CD4-positive, alpha-beta T cell treated with Interleukin-12 subunit alpha and Interleukin-12 subunit beta, for 1 hour (primary cell): Measurements from ENCODE around the gene PLA2R1.

Experiments used
- DNase-seq: peaks from one replicate; pipeline ENCODE4 v3.0.0-alpha.2; 2020

Gene PLA2R1

DNA sequence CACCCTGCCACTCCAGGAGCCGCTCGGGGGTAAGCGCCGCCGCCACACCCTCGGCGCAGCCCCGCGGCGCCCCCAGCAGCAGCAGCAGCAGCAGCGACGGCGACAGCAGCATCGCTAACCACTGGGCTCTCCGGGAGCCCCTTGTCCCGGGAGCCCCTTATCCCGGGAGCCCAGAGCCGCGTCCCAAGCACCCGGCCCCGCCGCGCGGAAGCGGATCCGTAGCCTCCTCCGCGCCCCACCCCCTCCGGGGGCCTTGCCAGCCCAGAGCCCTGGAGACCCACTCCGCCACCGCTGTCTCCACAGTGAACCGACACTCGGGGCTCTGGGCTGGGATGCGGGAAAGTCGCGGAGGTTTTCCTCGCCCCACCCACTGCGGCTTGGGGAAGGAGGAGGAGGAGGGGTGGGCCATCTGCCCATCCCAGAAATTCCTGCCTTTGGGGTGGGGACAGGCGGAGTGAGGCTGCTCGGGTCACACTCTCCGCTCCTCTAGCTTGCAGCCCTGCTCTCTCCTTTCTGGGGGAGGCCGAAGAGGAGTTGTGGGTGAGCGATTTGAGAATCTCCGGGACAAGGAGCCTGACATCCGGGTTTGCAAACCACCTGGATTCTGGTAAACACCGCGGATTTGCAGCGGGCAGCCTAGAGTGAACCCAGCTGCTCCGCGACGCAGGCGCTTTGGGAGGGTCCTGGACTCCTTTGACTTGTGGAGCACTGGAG is at the start of gene PLA2R1:
Gene PLA2R1, minus strand, starts transcription at position 324 of the 714 bp plus-strand sequence. Its CDS starts 212 bp downstream, at position 112.
- DNase-seq = no peak

DNA sequence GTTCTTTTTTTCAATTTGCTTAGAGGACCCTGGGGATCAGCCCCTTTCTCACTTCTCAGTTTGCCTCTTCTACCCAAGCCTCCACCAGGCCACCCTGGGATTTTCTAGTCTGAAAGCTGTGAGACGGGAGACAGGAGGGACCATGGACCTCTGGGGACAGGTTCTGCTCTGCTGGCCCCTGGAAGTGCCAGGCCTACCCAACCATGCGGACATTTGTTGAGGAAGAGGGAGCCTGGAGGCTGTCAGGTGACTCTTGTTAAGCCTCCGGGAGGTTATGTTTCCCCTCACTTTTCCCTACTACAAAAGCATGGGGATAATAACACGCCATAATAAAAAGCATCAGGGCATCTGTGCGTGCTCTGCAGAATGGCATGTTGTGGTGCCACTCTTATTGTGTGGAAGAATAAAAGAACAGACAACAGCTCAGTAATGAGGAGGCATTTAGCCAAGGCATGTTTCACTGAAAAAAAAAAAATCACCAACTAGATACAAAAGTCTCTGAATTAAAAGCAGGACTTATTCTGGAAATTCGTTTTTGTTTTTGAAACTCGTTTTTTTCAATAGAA is 48.3 kb upstream of the PLA2R1 start:
- no peak for DNase-seq

GRCh38 chr2:160109939-160110673 is 47.7 kb upstream of the PLA2R1 start:
- DNase-seq = peak; percentile 63

- DNase-seq = no peak
These were observed 46.8 kb upstream of the PLA2R1 start for GRCh38 chr2:160109243-160109642.

DNA sequence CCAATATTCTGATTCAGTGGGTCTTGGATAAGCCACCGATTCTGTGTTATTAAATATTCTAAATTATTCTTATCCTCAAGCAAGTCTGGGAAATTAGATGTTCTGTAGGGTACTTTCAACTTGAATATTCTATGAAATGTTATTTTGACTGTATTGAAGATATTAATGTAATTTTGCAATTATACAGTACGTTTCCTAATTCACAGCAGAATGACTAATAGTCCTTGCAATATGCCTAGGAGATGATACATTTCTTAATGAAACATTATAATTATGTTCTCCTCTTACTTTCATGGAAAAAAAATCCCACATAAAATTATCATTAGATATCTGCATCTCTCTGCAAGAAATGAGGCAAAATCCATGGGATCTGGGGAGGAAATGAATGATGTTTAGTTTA is 46.2 kb upstream of the PLA2R1 start:
- DNase-seq = no peak

GRCh38 chr2:160105366-160105765 is 43.0 kb upstream of the PLA2R1 start:
- DNase-seq = no peak

DNA sequence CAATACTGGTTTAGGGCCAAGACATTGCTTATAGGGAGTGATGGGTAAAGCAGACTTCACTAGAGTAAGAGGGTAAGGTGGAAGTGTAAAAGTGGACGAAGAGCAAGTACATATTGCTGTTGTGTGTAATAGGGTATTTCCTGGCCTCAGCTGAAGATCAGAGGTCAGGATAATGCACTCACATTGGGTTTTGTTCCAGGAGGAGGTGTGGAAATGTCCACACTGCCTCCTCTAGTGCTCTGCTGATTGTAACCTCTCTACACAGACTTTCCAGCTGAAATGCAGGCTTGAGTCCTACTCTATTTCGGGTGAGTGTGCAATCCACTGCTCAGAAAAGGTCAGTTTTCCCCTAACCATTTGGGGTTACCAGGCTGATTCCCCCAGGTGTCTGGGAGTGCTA is 41.7 kb upstream of the PLA2R1 start:
- DNase-seq = no peak

- DNase-seq = no peak
These were observed 34.9 kb upstream of the PLA2R1 start for GRCh38 chr2:160097326-160097725.

GRCh38 chr2:160096409-160096808 is 34.0 kb upstream of the PLA2R1 start:
- DNase-seq = no peak

- no peak for DNase-seq
These were observed 30.0 kb upstream of the PLA2R1 start for GRCh38 chr2:160092445-160092844.

DNA sequence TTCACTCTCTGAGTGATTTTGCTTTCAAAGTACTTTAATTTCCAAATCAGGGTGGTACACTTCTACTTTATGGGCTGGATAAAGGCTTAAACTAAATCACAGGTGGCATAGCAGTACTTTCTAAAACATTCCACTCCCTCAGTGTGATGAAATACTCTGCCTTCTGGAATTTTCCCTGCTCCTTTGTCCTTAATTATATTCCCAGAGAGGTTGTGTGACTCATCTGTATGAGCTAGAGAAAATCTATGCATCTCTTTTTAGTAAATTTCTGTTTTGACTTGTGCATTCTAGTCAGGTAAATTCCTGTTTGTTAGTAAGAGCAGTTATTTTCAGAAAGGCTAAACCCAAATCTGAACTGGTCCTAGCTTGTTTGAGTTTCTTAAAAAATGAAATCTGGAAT is 29.0 kb upstream of the PLA2R1 start:
- DNase-seq = no peak

DNA sequence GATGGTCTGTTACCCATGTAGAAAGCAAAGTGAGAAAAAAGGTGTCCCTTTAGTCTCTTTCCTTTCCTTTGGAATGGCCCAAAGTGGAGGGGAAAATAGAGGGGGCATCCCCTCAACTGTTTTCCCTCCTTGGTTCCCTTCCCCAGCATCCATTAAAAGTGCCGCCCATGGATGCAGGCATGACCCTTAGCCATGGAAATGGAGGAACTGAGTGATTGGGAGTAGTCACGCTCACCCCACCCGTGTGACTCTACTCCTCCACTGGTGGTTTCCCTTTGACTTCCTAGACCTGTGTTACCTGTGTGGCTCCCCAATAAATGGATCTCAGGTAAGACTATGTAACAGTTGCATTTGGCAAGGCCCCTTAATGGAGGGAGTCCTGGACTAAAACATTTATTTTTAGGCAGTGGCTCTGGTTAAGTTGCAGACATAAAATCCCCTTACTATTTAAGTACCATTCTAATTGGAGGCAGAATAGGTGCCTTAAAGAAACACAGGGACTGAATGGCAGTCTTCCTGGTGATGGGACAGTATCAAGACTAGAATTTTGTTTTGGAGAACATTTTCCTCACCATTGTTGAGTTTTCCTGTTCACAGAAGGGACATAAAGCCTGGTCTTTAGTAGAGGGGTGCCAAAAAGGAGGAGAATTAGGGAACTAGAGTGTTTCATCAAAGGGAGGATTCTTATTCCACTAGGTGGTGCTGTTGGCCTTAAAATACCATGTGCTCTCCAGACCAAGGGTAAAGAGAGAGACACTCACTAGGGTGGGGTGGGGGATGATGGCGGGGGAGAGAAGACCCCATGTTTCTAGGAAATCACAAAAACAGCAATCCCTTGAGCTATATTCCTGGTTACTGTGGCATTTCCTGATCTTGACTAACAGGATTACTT is 25.7 kb upstream of the PLA2R1 start:
- DNase-seq = no peak

DNA sequence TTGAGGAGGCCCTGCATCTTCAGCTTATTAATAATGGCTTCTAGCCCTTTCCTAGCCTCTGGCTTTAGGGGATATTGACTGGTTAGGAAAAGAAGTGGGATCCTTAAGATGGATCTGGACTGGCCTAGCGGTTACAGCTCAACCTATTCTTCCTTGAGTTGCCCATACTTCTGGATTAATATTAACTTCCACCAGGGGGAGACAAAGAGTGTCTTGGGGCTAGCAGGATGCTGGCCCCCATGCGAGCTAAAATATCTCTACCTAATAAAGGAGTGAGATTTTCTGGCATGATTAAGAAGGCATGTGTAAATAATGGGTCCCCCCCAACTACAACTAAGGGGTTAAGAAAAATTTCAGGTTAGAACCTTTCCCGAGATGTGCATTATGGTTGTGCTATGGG is 23.2 kb upstream of the PLA2R1 start:
- no peak for DNase-seq

DNA sequence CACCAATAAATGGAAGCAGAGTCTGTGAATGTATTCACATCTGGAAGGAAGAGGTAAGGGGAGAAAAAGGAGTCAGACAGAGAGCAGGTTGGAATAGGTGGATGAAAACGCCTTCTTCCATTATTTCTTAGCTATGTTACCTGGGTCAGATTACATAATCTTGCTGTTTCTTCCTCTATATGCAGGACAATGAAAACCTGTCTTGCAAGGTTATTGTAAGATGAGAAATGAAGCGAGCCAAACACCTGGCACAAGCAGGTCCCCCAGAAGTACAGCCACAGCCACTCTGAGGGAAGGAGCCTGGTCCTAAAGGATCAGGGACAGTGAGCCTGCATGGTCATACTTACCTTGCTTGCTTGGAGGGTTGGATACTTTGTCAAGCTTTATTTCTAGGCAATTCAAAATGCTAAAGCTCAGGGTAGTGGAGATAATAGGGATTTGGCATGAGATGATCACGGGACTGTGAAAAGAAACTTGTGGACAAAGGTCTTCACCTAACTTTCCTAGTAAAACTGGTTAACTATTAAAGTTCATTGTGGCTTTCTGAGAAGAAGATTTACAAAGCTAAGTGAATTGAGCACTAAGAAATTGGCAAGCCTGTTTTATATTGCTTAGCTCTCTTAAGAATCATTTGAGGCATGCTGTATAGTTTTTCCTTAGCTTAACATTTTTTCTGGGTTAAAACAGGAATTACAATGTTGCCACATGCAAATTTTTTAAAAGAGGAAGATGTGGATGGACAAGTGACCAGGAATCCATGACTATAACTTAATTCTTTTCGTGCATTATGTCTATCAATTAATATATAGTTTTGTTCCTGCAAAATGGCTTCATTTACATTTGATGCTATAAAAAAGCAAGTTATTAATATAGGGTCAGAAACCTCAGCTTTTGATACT is 15.7 kb upstream of the PLA2R1 start:
- no peak for DNase-seq

DNA sequence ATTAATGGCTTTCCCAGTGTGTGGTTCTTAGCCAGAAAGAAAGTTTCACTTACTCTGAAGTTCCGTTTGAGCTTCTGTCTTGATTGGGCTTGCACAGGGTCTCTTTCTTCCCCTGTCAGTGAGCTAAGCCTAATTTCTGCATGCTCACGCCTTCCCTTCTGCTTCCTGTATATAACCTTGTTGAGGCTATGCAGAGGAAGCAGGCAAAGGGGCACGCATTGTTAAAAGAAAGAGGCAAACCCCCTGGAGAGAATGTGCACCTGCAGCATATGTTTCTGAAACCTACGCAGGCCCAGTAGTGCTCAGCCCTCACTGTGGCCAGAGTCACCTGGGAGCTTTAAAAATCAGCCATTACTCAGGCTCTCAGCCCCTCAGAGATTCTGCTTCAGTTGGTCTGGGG is 14.5 kb upstream of the PLA2R1 start:
- DNase-seq = no peak

- no peak for DNase-seq
These were observed 13.8 kb upstream of the PLA2R1 start for GRCh38 chr2:160076241-160076640.

- DNase-seq = no peak
These were observed 12.8 kb upstream of the PLA2R1 start for GRCh38 chr2:160075171-160075570.

DNA sequence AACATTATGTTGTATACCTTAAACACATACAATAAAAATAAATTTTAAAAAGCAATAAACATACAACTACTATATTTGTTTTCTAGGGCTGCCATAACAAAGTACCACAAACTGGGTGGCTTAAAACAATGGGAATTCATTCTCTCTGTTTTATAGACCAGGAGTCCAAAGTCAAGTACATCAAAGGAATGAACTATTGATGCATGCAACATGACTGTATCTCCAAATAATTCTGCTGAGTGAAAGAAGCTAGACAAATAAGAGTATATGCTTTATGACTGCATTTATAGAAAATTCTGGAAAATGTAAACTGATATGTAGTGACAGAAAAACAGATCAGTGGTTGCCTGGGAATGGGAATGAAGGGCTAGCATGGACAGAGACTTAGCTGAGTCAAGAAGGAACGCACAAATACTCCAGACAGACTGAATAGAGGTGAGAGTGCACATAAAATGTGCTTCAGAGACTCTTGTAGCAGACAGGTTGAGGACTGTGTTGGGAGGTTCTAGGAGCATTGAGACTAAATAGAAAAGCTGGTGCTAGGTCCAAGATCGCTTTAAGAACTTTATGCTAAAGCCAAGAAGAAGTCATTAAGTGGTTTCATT is 11.0 kb upstream of the PLA2R1 start:
- DNase-seq = no peak

GRCh38 chr2:160068906-160069305 is 6.5 kb upstream of the PLA2R1 start:
- DNase-seq = no peak

GRCh38 chr2:160064916-160065315 is 2.5 kb upstream of the PLA2R1 start:
- DNase-seq = no peak

- no peak for DNase-seq
These were observed 1.6 kb upstream of the PLA2R1 start for GRCh38 chr2:160063879-160064612.
